ENCODE data around the gene GALNT18. TPM values are rescaled to one million over a fixed set of nuclear protein-coding genes. Genes with fewer than 3 reads are reported as not detected.

GALNT18 gene
- total RNA-seq, 1 donor from 2014 or later = 6.6 TPM

DNA sequence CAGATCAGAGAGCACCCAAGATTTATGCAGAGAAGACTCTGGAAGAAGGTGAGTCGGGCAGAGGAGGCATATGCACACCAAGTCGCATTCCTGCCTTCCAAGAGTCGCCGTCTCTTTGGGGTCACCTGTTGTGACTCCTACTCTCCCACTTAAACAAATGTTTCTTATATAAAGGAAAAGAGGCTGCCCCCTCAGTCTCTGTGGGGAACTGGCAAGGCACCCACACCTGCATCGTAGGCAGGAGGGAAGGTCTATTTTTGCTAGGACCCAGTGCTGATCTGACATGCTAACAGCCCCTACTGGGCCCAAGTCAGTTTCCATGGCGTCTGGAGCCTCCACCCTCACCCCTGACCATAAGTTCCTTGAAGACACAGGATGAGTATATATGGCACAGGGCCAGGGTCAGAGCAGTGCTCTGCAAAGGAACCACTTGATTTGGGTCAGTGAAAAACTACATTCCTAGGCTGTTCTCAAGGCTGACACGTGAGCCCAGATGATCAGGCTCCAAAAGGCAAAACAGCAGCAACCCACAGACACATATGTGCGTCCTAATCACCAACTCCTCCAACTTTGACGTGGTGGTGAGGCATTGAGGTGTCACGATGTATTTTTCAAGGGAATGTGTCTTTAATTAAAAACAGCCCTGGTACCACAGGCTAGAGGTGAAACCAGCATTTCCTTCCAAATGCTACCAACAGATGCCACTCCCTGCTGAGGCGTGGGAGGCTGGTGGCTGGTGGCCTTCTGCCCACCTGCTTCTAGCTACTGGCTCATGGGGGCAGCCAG lies 213.2 kb downstream of the GALNT18 start:
- H3K27me3 ChIP-seq (ENCODE audit: control insufficient read depth, insufficient read depth, low read length) = peaks cover 9% of the 10 kb centered on the region
- DNase-seq (ENCODE audit: low read depth) = no peak
- H3K36me3 ChIP-seq (ENCODE audit: control insufficient read depth, insufficient read depth, low read length) = no peaks in the 10 kb centered on the region
- no peak overlapping the region for H3K4me3 ChIP-seq (ENCODE audit: low read depth, low read length)
- TF ChIP-seq, protein P1, sequence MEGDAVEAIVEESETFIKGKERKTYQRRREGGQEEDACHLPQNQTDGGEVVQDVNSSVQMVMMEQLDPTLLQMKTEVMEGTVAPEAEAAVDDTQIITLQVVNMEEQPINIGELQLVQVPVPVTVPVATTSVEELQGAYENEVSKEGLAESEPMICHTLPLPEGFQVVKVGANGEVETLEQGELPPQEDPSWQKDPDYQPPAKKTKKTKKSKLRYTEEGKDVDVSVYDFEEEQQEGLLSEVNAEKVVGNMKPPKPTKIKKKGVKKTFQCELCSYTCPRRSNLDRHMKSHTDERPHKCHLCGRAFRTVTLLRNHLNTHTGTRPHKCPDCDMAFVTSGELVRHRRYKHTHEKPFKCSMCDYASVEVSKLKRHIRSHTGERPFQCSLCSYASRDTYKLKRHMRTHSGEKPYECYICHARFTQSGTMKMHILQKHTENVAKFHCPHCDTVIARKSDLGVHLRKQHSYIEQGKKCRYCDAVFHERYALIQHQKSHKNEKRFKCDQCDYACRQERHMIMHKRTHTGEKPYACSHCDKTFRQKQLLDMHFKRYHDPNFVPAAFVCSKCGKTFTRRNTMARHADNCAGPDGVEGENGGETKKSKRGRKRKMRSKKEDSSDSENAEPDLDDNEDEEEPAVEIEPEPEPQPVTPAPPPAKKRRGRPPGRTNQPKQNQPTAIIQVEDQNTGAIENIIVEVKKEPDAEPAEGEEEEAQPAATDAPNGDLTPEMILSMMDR (IDR thresholded peaks at IDR 0.05; ENCODE audit: insufficient read depth, low read length, poor library complexity, severe bottlenecking) = no peak

DNA sequence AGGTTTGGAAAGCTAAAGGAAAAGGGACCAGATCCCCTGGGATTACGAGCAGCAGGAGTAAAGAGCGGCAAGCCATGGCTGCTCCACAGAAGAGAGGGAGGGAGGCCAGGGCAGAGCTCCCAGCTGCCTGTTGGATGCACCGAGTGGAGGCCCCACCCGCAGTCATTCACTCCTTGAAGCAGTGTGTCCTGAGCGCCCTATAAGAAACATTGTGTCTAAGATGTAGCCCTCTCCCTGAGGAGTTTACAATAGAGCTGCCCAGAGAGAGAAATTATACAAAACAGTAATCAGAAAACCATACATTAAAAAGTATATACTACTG lies 214.1 kb downstream of the GALNT18 start:
- DNase-seq (ENCODE audit: low read depth) = no peak

DNA sequence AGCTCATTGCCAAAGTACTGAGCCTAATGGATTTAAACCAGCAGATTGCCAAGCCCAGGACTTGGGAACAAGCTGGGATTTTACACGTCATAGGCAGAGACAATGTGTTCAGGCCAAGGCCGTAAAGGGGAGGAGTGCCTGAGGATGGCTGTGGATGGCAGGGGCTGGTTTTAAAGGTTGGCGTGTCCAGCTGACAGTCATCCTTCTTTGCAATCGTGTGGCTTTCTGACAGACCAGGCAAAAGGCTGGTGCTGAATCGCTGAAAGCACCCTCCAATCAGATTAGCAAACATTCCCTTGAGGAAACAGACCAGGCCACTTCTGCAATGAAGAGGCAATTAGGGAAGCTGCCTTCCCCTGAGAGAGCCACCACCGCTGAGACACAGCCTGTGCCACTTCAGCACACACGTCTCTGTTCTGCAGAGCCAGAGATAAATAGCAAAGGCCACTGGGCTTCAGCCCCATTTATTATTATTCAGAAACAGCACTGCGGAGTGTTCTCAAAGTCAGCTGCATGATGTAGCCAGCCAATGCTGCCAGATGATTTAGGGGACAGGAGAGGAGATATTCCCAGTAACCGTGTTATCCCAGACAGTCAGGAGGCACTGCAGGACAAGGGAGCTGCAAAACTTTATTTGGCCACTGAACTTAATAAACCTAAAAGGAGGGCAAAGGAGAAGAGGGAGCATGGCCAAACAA lies 214.6 kb downstream of the GALNT18 start:
- H3K27me3 ChIP-seq (ENCODE audit: control insufficient read depth, insufficient read depth, low read length) = peaks cover 8% of the 10 kb centered on the region
- DNase-seq (ENCODE audit: low read depth) = no peak
- no peaks in the 10 kb centered on the region for H3K36me3 ChIP-seq (ENCODE audit: control insufficient read depth, insufficient read depth, low read length)
- H3K4me3 ChIP-seq (ENCODE audit: low read depth, low read length) = no peak overlapping the region
- TF ChIP-seq, protein P1 (IDR thresholded peaks at IDR 0.05; ENCODE audit: insufficient read depth, low read length, poor library complexity, severe bottlenecking) = no peak

More for the DNA sequence above, 214.1 kb downstream of the GALNT18 start:
- TF ChIP-seq, protein P1 (IDR thresholded peaks at IDR 0.05; ENCODE audit: insufficient read depth, low read length, poor library complexity, severe bottlenecking) = no peak
- Histone ChIP-seq H3K36me3 (ENCODE audit: control insufficient read depth, insufficient read depth, low read length) (no peaks in the 10 kb centered on the region), H3K27me3 (ENCODE audit: control insufficient read depth, insufficient read depth, low read length) (peaks cover 8% of the 10 kb centered on the region), H3K4me3 (ENCODE audit: low read depth, low read length) (no peak overlapping the region)

DNA sequence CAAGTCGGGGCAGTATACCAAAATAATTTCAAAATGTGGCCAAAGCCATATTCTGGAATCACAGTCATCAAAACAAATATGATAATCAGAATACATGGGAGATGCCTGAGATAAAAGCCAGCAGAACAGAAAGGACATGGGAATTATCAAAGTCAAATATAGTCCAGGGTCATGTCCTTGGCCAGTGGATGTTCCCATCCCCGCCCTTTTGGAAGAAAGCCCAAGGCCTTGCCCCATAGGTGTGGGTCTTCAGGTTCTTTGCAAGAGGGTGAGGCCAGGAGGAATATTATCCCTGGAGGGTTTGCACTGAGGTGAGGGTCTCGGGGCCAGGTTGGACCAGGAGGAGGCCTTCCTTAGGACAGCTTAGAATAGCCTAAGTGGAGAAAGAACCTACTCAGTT lies 215.2 kb downstream of the GALNT18 start:
- H3K27me3 ChIP-seq (ENCODE audit: control insufficient read depth, insufficient read depth, low read length) = peaks cover 8% of the 10 kb centered on the region
- TF ChIP-seq, protein P1 (IDR thresholded peaks at IDR 0.05; ENCODE audit: insufficient read depth, low read length, poor library complexity, severe bottlenecking) = no peak
- H3K36me3 ChIP-seq (ENCODE audit: control insufficient read depth, insufficient read depth, low read length) = no peaks in the 10 kb centered on the region
- H3K4me3 ChIP-seq (ENCODE audit: low read depth, low read length) = no peak overlapping the region
- no peak for DNase-seq (ENCODE audit: low read depth)

DNA sequence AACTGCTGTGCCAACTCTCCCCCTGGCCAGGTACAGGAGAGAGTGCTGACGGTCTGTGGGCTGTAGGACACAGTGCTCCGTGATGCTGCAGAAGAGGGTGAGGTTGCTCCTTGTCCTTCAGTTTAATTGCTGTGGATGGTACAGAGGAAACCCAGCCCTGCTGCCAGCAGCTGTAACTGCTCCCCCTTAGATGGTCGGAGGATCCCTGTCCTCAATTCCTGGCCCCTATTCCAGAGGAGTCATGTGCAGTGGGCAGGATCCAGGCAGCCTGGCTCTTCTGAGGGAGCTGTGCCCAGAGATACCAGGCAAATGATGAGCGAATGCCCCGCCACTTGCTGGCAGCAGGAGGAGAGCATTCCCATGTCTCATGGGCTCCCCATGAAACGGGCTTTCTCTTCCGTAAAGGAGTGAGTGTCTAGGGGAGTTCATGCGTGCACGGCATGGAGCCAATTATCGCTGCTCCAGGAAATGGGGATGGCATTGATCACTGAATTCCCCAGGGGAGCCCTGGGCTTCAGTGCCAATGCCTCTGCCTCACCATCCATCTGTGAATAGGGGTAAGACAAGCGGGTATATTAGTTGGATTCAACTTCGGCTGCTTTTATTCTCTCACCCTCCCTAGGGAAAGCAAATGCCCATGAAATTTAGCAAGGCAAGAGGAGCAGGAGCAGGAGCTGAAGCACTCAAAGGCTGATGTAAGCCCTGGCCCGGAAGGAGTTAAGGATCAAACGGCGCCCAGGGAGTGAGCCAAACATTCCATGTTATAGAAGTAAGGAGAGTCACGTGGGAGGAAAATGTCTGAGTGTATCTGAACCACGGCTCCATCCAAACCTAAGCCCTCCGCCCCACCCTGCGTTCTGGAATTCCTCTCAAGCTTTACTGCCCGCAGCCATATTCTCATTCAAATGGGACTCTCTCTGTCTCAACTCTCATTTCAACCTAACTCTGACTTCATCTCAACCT lies 217.8 kb downstream of the GALNT18 start:
- peaks cover 8% of the 10 kb centered on the region for H3K27me3 ChIP-seq (ENCODE audit: control insufficient read depth, insufficient read depth, low read length)
- DNase-seq (ENCODE audit: low read depth) = no peak
- H3K4me3 ChIP-seq (ENCODE audit: low read depth, low read length) = no peak overlapping the region
- TF ChIP-seq, protein P1 (IDR thresholded peaks at IDR 0.05; ENCODE audit: insufficient read depth, low read length, poor library complexity, severe bottlenecking) = no peak
- no peaks in the 10 kb centered on the region for H3K36me3 ChIP-seq (ENCODE audit: control insufficient read depth, insufficient read depth, low read length)
